OCI-LY1 (cell line): Measurements from ENCODE around the gene FAM98B.

Source experiments
- H2AFZ ChIP-seq: fragments of 200-600 bp; sonication (generic), shearing (Covaris generic); 2 replicates; pipeline ENCODE4 v1.6.0; 2014; ENCODE audit warnings: antibody characterized with exemption, mild to moderate bottlenecking, low read length
- H3F3A ChIP-seq: fragments of 200-600 bp; sonication (generic), shearing (Covaris generic); 2 replicates; pipeline ENCODE4 v1.6.0; 2014; ENCODE audit warnings: mild to moderate bottlenecking, antibody characterized with exemption, low read length, moderate library complexity; ENCODE audit not compliant: insufficient read depth
- H3K27ac ChIP-seq: fragments of 200-600 bp; sonication (generic); 2 replicates; pipeline ENCODE4 v1.5.1; 2014; ENCODE audit warnings: low read length, mixed run types, mild to moderate bottlenecking, low read depth; ENCODE audit not compliant: poor library complexity, severe bottlenecking
- H3K27me3 ChIP-seq: fragments of 200-600 bp; sonication (generic); 2 replicates; pipeline ENCODE4 v1.6.0; 2014; ENCODE audit warnings: antibody characterized with exemption, mild to moderate bottlenecking, low read length, moderate library complexity; ENCODE audit not compliant: insufficient read depth
- H3K36me3 ChIP-seq: fragments of 200-600 bp; sonication (generic); 2 replicates; pipeline ENCODE4 v1.6.1; 2014; ENCODE audit warnings: mild to moderate bottlenecking, antibody characterized with exemption, low read length, moderate library complexity, mixed read lengths; ENCODE audit not compliant: insufficient read depth
- H3K4me1 ChIP-seq: fragments of 200-600 bp; sonication (generic); 2 replicates; pipeline ENCODE4 v1.5.1; 2014; ENCODE audit warnings: mild to moderate bottlenecking, low read length, moderate library complexity; ENCODE audit not compliant: insufficient read depth, severe bottlenecking
- H3K4me2 ChIP-seq: fragments of 200-600 bp; sonication (generic), shearing (Covaris generic); 2 replicates; pipeline ENCODE4 v1.6.1; 2014; ENCODE audit warnings: low read length
- H3K4me3 ChIP-seq: fragments of 200-600 bp; sonication (generic); 2 replicates; pipeline ENCODE4 v1.5.1; 2014; ENCODE audit warnings: low read length, low read depth, mild to moderate bottlenecking, mixed read lengths; ENCODE audit not compliant: poor library complexity, severe bottlenecking
- H3K79me2 ChIP-seq: fragments of 200-600 bp; shearing (Covaris generic); 2 replicates; pipeline ENCODE4 v1.6.1; 2016; ENCODE audit warnings: mixed run types, low read length, mixed read lengths; ENCODE audit not compliant: insufficient read depth
- H3K9ac ChIP-seq: fragments of 200-600 bp; sonication (generic), shearing (Covaris generic); 2 replicates; pipeline ENCODE4 v1.6.1; 2014; ENCODE audit warnings: mild to moderate bottlenecking, low read length, mixed read lengths
- H3K9me2 ChIP-seq: fragments of 200-600 bp; sonication (generic), shearing (Covaris generic); 2 replicates; pipeline ENCODE4 v1.6.1; 2014; ENCODE audit warnings: low read depth, mild to moderate bottlenecking, low read length, mixed read lengths
- H3K9me3 ChIP-seq: fragments of 200-600 bp; shearing (Covaris generic); 2 replicates; pipeline ENCODE4 v1.6.1; 2014; ENCODE audit warnings: low read length, mixed read lengths
- H4K20me1 ChIP-seq: fragments of 200-600 bp; sonication (generic), shearing (Covaris generic); 2 replicates; pipeline ENCODE4 v1.6.0; 2016; ENCODE audit warnings: mild to moderate bottlenecking, low read length; ENCODE audit not compliant: insufficient read depth
- EZH2 ChIP-seq: fragments of 200-600 bp; sonication (generic), shearing (Covaris generic); IDR thresholded peaks from 2 replicates; pipeline ENCODE4 v1.8.0; 2017; ENCODE audit warnings: borderline replicate concordance, mixed run types, mild to moderate bottlenecking, antibody characterized with exemption, low read length, moderate library complexity, mixed read lengths
- TF ChIP-seq, protein P1 (sequence below): fragments of 200-600 bp; sonication (generic), shearing (Covaris generic); IDR thresholded peaks from 2 replicates; pipeline ENCODE4 v1.5.1; 2017; ENCODE audit warnings: mild to moderate bottlenecking, antibody characterized with exemption, low read length, moderate library complexity, mixed read lengths

FAM98B gene

DNA sequence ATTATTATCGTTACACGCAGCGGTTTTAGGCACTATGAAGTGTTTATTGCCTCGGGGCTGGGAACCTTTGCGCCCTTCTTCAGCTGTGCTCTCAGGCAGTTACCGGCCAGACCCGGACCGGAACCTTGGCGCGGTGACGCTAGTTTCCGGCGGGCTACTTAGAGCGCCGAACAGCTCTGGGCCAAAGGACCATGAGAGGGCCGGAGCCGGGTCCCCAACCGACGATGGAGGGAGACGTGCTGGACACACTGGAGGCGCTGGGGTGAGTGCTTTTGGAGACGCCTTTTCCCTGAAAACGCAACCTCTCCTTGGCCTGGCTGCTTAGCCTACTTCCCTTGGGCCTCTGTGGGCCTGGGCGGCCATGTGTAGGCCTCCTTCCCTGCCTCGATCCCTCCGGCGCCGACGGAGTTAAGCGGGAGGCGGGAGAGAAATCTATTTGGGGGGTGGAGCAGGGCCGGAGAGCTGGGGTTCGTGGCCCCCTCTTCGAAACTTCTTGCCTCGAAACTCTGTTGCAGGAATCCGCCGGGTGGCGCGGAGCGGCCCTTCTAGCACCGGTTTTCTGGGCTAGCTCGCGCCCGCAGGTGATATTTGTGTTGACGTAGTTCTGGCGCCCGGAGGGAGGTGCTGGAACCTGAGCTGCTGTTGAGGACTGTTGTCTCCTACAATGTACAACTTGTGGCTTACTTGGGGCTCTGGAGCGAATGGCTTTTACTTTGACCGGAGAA, at the start of gene FAM98B:
FAM98B (plus strand) TSS at position 157 of the 725 bp plus-strand sequence; CDS start at position 192, 35 bp downstream.
- Histone ChIP-seq H3K9ac (peak within 1 kb of the TSS; percentile 93), H3K4me1 (peaks cover 24% of the 10 kb centered on the region), H4K20me1 (no peaks in the 10 kb centered on the region), H3K4me3 (peak within 1 kb of the TSS; percentile 90), H3K4me2 (peak within 1 kb of the TSS; percentile 99), H3F3A (no peaks in the 10 kb centered on the region), H3K79me2 (peaks cover 46% of the 10 kb centered on the region), H3K9me3 (no peaks in the 10 kb centered on the region), H3K36me3 (peaks cover 4% of the 10 kb centered on the region), H3K27me3 (no peaks in the 10 kb centered on the region), H3K27ac (peak within 1 kb of the TSS; percentile 65), H3K9me2 (no peaks in the 10 kb centered on the region), H2AFZ (peak within 1 kb of the TSS; percentile 96)
- TF ChIP-seq, protein P1, sequence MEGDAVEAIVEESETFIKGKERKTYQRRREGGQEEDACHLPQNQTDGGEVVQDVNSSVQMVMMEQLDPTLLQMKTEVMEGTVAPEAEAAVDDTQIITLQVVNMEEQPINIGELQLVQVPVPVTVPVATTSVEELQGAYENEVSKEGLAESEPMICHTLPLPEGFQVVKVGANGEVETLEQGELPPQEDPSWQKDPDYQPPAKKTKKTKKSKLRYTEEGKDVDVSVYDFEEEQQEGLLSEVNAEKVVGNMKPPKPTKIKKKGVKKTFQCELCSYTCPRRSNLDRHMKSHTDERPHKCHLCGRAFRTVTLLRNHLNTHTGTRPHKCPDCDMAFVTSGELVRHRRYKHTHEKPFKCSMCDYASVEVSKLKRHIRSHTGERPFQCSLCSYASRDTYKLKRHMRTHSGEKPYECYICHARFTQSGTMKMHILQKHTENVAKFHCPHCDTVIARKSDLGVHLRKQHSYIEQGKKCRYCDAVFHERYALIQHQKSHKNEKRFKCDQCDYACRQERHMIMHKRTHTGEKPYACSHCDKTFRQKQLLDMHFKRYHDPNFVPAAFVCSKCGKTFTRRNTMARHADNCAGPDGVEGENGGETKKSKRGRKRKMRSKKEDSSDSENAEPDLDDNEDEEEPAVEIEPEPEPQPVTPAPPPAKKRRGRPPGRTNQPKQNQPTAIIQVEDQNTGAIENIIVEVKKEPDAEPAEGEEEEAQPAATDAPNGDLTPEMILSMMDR = no peak; the same call in 1 of the 2 replicates
- no peak for TF ChIP-seq EZH2

DNA sequence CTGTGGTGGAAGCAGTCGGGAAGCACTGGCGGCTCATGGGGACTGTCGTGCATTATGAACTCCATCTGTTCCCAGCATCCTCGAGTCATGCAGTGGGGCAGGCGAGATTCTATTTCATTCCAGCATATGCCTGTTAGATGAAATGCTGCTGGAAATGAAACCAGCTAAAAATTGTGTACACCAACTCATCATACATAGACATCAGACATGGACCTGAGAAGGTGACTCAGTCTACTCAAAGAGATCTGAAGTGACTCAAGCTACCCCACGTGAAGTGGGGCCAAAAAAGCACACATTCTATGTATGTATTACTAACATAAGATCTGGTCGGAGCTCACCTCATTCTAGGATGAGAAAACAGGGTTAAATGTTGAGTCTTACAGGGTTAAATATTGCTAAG, 47.5 kb upstream of the FAM98B start:
- Histone ChIP-seq H3K4me1 (no peaks in the 10 kb centered on the region), H3K9ac (no peak overlapping the region), H3K27ac (no peak overlapping the region), H3K79me2 (no peaks in the 10 kb centered on the region), H3K9me3 (no peaks in the 10 kb centered on the region), H3F3A (no peaks in the 10 kb centered on the region), H3K9me2 (no peaks in the 10 kb centered on the region), H3K36me3 (no peaks in the 10 kb centered on the region), H3K4me2 (no peak overlapping the region), H3K4me3 (no peak overlapping the region), H2AFZ (no peak overlapping the region), H3K27me3 (no peaks in the 10 kb centered on the region), H4K20me1 (no peaks in the 10 kb centered on the region)
- no peak for TF ChIP-seq EZH2

DNA sequence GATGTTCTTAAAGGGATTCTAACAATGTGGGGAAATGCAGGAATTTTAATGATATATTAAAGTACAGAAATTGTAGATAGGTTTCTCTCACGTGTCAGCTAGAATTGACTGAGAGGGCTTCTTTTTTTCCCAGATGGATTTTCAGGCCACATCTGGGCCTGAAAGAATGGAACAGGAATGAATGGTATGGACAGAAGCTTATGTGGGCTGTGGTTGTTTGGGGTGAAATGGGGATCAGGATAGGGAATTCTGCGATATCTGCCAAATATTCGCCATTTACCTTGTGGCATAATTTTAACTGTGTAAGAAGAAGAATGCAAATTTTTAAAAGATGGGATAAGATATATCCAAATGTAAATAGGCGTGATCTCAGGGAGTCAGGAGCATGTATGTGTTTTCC, 45.4 kb upstream of the FAM98B start:
- H3K27ac ChIP-seq = no peak overlapping the region
- H3K4me3 ChIP-seq = no peak overlapping the region
- no peaks in the 10 kb centered on the region for H3K79me2 ChIP-seq
- H3K9me2 ChIP-seq = no peaks in the 10 kb centered on the region
- H3K36me3 ChIP-seq = no peaks in the 10 kb centered on the region
- no peaks in the 10 kb centered on the region for H4K20me1 ChIP-seq
- H3K27me3 ChIP-seq = no peaks in the 10 kb centered on the region
- H2AFZ ChIP-seq = no peak overlapping the region
- no peak overlapping the region for H3K9ac ChIP-seq
- H3K4me2 ChIP-seq = no peak overlapping the region
- no peaks in the 10 kb centered on the region for H3K9me3 ChIP-seq
- H3F3A ChIP-seq = no peaks in the 10 kb centered on the region
- TF ChIP-seq, protein P1 = no peak
- no peak for TF ChIP-seq EZH2
- no peaks in the 10 kb centered on the region for H3K4me1 ChIP-seq

DNA sequence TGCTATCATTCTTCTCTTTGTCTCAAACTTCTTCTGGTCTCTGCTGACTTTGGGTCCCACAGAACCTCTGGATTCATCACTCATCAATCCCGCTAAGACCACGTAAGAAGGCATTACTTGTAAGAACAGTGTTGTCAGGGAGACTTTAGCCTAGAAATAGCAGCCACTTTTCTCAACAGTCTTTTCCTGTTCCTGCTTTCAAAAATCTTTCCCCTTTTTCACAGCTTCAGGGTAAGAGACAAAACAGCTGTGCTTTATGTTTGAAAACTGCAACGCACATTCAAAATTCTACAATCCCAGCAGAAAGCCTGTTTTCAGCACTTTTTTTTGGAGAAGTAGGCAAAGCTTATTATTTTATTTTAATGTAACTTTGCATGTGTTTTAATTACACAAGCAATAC, 42.0 kb upstream of the FAM98B start:
- Histone ChIP-seq H3K36me3 (no peaks in the 10 kb centered on the region), H3K79me2 (no peaks in the 10 kb centered on the region), H3K4me1 (no peaks in the 10 kb centered on the region), H3K9me3 (no peaks in the 10 kb centered on the region), H3K4me3 (no peak overlapping the region), H3K9me2 (no peaks in the 10 kb centered on the region), H2AFZ (no peak overlapping the region), H3K27me3 (no peaks in the 10 kb centered on the region), H3K9ac (no peak overlapping the region), H3K4me2 (no peak overlapping the region), H3K27ac (no peak overlapping the region), H4K20me1 (no peaks in the 10 kb centered on the region), H3F3A (no peaks in the 10 kb centered on the region)
- TF ChIP-seq EZH2 = no peak
- TF ChIP-seq, protein P1 = no peak
